Suprapubic skin (tissue), 4 donors: Measurements from ENCODE around the gene NLRP1.

ENCODE experiments used
- EP300 ChIP-seq: sonication (generic); formaldehyde crosslinking; IDR thresholded peaks from one replicate; pipeline ENCODE4 v1.6.1; 2017; ENCODE audit warnings: antibody characterized with exemption
- POLR2A ChIP-seq, 2 donors: fragments of 450-650 bp; IDR thresholded peaks; one replicate each; pipeline ENCODE4 v1.6.1; 2017; ENCODE audit warnings: antibody characterized with exemption in 2 of 2, mild to moderate bottlenecking in 2 of 2, moderate library complexity in 2 of 2
- POLR2AphosphoS5 ChIP-seq, 3 donors: sonication (generic); formaldehyde crosslinking; IDR thresholded peaks; one replicate each; pipeline ENCODE4 v1.6.1; 2017; ENCODE audit warnings: antibody characterized with exemption in 3 of 3
- TF ChIP-seq, protein P1 (sequence below), 2 donors: fragments of 200-600 bp in 1 of 2; fragments of 450-650 bp in 1 of 2; sonication (generic) in 1 of 2; IDR thresholded peaks; one replicate each; pipeline ENCODE4 v1.5.1; 2016 to 2019; ENCODE audit warnings: antibody characterized with exemption in 2 of 2, mild to moderate bottlenecking in 1 of 2, moderate library complexity in 1 of 2

DNA sequence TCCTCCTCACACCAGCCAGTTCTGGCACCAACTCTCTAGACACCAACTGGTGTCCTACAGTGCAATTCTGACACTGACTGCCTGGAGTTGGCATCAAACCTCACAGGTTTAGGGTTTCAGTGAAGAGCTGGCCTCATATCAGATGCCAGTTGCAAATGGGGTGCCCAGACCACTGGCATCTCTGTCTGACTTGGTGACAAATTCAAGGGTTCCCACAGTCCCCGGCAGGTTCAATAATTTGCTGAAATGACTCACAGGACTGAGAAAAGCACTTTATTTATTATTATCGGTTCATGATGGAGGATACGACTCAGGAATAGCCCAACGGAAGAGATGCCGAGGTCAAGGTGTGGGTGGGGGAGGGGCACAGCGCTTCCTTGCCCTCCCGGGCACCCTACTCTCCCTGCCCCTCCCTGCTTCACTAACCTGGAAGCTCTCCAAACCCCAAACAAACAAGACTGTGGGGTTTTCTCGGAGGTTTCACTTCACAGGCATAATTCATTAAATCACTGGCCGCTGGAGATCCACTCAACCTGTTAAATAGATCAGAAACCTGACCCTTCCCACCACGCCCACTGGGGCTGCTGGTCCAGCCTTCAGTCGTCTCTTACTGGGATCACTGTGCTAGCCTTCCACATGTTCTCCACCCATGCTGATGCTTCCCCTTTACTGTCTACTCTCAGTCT is 1.7 kb upstream of the NLRP1 start:
- TF ChIP-seq, protein P1, sequence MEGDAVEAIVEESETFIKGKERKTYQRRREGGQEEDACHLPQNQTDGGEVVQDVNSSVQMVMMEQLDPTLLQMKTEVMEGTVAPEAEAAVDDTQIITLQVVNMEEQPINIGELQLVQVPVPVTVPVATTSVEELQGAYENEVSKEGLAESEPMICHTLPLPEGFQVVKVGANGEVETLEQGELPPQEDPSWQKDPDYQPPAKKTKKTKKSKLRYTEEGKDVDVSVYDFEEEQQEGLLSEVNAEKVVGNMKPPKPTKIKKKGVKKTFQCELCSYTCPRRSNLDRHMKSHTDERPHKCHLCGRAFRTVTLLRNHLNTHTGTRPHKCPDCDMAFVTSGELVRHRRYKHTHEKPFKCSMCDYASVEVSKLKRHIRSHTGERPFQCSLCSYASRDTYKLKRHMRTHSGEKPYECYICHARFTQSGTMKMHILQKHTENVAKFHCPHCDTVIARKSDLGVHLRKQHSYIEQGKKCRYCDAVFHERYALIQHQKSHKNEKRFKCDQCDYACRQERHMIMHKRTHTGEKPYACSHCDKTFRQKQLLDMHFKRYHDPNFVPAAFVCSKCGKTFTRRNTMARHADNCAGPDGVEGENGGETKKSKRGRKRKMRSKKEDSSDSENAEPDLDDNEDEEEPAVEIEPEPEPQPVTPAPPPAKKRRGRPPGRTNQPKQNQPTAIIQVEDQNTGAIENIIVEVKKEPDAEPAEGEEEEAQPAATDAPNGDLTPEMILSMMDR (IDR thresholded peaks at IDR 0.05), result no peak
- TF ChIP-seq POLR2AphosphoS5 (IDR thresholded peaks at IDR 0.05) (no peak), POLR2A (IDR thresholded peaks at IDR 0.05) (no peak), EP300 (no peak)
